HTR-8/SVneo (cell line): Measurements from ENCODE around the gene YARS2.
"Not testable (repeated sequence)": the region's sequence is repeated elsewhere in the genome, so short reads cannot be mapped to it uniquely, and the experiment has no call there.

Experiments
- DNase-seq: peaks from one replicate; pipeline ENCODE4 v3.0.0; 2011; ENCODE audit warnings: low spot score, mixed read lengths; ENCODE audit not compliant: insufficient read length
- FAIRE-seq: peaks from 2 replicates; lab custom pipeline; 2011; peaks lifted over from hg19 to GRCh38; lab: Jason Lieb, UNC

The YARS2 gene

DNA sequence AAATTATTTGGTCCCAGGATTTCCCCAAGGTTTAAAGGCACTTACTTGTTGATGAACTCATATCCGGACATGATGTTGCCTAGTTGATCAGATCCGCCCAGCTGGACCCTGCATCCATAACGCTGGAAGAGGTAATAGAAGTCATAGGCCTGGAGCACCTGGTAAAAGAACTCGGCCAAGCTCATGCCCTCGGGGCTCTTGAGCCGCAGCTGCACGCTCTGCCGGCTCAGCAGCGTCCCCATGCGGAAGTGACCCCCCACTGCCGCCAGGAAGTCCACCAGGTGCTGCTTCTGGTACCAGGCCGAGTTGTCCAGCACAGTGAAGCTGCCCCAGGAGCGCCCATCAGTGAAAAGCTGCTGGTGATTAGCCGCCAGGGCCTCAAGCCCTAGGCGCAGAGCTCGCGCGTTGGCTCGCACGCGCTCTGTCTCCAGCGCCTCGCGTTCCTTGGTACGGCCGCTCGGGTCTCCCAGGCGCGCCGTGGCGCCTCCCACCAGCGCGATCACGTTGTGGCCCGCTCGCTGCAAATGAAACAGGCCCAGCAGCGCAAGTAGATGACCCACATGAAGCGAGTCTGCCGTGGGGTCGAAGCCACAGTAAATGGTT, 545 bp downstream of the YARS2 start:
- FAIRE-seq = no peak

GRCh38 chr12:32754111-32754510, 1.6 kb downstream of the YARS2 start:
- FAIRE-seq (no peak), DNase-seq (no peak)

More for the DNA sequence above, 545 bp downstream of the YARS2 start:
- peak; percentile 60 for DNase-seq

DNA sequence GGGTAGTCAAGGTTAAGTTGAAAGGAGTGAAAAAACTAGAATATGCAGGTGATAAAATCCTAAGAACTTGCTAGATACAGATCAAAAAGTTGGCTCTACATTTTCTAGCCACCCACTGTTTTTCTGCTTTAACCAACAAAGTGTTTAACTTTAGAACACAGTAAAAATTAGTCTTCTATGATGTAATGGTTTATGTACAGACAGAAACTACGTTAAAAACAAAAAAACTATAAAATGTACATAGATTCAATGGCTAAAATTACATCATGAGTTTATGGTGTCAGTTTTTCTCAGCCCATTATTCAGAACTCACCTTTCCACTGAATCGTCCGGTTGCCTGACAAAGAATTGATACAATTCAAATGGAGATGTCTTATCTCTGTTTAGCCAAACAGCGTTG, 2.1 kb downstream of the YARS2 start:
- DNase-seq (no peak), FAIRE-seq (no peak)

DNA sequence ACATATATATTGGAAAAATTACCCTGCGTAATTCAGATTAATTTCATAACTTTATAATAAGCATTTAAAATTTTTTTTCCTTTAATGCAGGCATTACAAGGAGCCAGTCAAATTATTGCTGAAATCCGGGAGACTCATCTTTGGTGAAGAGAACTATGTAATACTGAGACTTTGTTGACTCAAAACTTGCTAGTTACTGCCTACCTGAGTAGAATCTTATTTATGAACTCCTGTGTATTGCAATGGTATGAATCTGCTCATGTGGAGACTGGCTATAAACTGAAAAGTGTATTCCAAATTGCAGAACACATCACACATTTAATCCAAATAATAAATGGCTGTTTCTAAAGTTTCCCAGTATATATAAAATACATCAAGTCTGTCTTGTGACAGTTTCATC, 12.4 kb downstream of the YARS2 start:
- DNase-seq (no peak), FAIRE-seq (no peak)

DNA sequence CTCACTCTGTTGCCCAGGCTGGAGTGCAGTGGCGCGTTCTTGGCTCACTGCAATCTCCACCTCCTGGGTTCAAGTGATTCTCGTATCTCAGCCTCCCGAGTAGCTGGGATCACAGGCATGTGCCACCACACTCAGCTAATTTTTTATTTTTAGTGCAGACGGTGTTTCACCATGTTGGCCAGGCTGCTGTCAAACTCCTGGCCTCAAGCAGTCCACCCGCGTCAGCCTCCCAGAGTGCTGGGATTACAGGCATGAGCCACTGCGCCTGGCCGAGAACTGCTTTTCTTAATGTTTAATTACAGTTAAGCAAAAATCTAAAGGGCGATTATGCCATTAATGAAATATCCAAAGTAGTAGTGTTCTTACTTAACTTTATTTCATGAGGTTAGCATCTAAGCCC, 13.6 kb downstream of the YARS2 start:
- no peak for DNase-seq
- no peak for FAIRE-seq

DNA sequence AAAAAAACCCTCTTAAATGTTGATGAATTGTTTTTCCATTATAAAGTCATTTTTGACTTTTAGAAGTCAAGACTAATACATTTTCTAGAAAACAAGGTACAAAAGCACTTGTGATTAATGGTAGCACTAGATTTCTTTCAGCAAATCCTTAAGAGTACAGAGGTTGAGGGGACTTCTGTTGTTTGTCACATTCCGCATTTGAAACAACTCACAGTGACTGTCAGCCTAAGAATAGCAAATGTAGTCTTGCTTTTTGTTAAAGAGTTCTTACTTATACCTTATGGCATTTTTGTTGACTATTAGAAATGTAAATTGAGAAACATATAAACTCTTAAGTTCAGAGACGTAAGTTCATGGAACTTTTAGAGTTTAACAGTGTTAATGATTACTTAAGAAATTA, 16.4 kb downstream of the YARS2 start:
- FAIRE-seq (no peak), DNase-seq (no peak)

GRCh38 chr12:32737715-32738114, 18.0 kb downstream of the YARS2 start:
- DNase-seq (no peak), FAIRE-seq (no peak)

DNA sequence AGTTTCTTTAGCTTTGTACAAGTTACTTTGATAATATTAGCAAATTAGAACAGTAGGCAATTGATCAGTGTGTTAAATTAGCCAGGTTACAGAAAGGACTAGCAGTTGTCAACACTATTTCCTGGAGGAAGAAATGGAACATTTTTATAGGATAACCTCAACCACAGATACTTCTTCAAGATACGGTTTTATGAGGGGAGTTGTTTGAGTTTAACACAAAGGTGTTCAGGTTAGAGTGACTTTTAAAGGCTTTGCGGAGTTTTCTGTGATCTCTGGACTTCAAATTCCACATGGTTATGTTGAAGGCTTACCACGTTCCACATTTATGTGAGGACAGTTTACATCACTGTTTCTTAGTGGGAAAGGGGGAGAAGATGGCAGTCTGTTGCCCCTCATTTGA, 19.3 kb downstream of the YARS2 start:
- no peak for DNase-seq
- FAIRE-seq = no peak

DNA sequence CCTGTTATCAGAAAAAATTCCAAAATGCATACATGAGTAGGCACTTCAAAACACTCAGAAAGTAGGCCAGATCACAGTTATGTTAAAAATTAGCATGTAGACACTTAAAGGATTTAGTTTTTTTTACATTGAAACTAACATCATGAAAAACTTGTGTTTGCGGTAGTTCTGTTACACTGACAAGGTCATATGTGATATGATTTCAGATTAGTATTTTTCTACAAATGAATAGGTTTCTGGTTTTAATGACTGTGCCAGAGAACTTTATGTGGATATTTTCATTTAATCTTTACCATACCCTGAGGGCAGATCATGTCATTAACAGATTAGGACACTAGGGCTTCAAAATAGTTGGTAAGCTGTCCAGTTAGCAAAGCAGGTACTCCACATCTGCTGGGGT, 20.7 kb downstream of the YARS2 start:
- FAIRE-seq (no peak), DNase-seq (no peak)

GRCh38 chr12:32727237-32727636, 28.5 kb downstream of the YARS2 start:
- no peak for FAIRE-seq

GRCh38 chr12:32726286-32726685, 29.4 kb downstream of the YARS2 start:
- DNase-seq = no peak

More at GRCh38 chr12:32727237-32727636, 28.5 kb downstream of the YARS2 start:
- DNase-seq = no peak

GRCh38 chr12:32725308-32725707, 30.4 kb downstream of the YARS2 start:
- not testable (repeated sequence) for FAIRE-seq, DNase-seq

More at GRCh38 chr12:32726286-32726685, 29.4 kb downstream of the YARS2 start:
- FAIRE-seq = no peak

GRCh38 chr12:32718926-32719325, 36.8 kb downstream of the YARS2 start:
- no peak for FAIRE-seq
- no peak for DNase-seq

GRCh38 chr12:32714772-32715171, 40.9 kb downstream of the YARS2 start:
- DNase-seq (no peak), FAIRE-seq (no peak)

- no peak for FAIRE-seq
- no peak for DNase-seq
Observed at GRCh38 chr12:32708926-32709325, 46.8 kb downstream of the YARS2 start.

DNA sequence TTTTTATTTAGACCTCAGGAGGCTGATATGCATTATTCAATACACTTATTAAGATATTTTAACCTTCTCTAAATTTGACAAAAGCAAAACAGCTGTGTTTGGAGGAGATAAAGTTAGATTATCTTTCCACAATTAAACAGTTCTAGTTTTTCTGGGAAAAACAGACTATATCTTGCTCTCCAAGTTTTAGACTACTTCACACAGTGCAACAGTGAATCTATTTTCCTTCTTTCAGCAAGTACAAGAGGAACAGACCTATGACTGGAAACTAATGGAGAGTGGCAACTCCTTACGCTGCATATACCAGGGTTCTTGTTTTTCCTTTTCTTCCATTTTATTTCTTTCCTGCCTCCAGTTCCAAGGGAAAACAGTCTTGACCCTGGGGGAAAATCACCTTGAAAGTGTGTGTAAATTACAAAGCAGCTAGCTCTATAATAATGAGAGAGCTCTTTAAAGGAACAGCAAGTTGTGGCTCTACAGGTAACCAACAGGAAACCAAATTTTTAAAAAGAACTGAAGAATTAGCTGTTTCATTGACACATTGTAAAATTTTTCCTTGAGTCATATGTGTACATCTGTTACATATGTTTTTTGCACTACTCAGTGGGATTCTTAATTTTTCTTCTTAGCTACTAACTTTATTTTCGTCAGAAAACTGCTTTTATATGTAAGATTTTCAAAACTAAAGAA, 49.2 kb downstream of the YARS2 start:
- DNase-seq (no peak), FAIRE-seq (no peak)

GRCh38 chr12:32705783-32706182, 49.9 kb downstream of the YARS2 start:
- FAIRE-seq (no peak), DNase-seq (no peak)

- FAIRE-seq (no peak), DNase-seq (no peak)
Observed at GRCh38 chr12:32702946-32703345, 52.8 kb downstream of the YARS2 start.

- no peak for FAIRE-seq
Observed at GRCh38 chr12:32702473-32702872, 53.2 kb downstream of the YARS2 start.

GRCh38 chr12:32699437-32699836, 56.3 kb downstream of the YARS2 start:
- not testable (repeated sequence) for DNase-seq, FAIRE-seq

More at GRCh38 chr12:32702473-32702872, 53.2 kb downstream of the YARS2 start:
- DNase-seq = no peak

GRCh38 chr12:32698285-32698684, 57.4 kb downstream of the YARS2 start:
- DNase-seq (no peak), FAIRE-seq (no peak)

GRCh38 chr12:32697445-32697844, 58.3 kb downstream of the YARS2 start:
- FAIRE-seq (no peak), DNase-seq (no peak)
